SHP77 (cell line): ENCODE measurements around the gene FBLN2.
"Not testable (repeated sequence)": the region's sequence is repeated elsewhere in the genome, so short reads cannot be mapped to it uniquely, and the experiment has no call there.

Source experiments
- DNase-seq, 2 experiments: peaks; one replicate each; lab custom pipeline; 2025; lab: John Stamatoyannopoulos, UW

Gene FBLN2

GRCh38 chr3:13549623-13550422 is 898 bp downstream of the FBLN2 start:
- DNase-seq = no peak

- DNase-seq = no peak
Observed at GRCh38 chr3:13550423-13550690, 1.4 kb downstream of the FBLN2 start.

GRCh38 chr3:13550791-13551360 is 2.0 kb downstream of the FBLN2 start:
- no peak for DNase-seq

- DNase-seq = no peak
Observed at GRCh38 chr3:13552857-13553652, 4.1 kb downstream of the FBLN2 start.

GRCh38 chr3:13553686-13554085 is 4.8 kb downstream of the FBLN2 start:
- DNase-seq = no peak

GRCh38 chr3:13555753-13556152 is 6.8 kb downstream of the FBLN2 start:
- DNase-seq = no peak

GRCh38 chr3:13556207-13556606 is 7.3 kb downstream of the FBLN2 start:
- no peak for DNase-seq

- no peak for DNase-seq
Observed at GRCh38 chr3:13556917-13557316, 8.0 kb downstream of the FBLN2 start.

- no peak for DNase-seq
Observed at GRCh38 chr3:13557417-13557816, 8.5 kb downstream of the FBLN2 start.

GRCh38 chr3:13557926-13558325 is 9.0 kb downstream of the FBLN2 start:
- no peak for DNase-seq

- no peak for DNase-seq
Observed at GRCh38 chr3:13558651-13559050, 9.7 kb downstream of the FBLN2 start.

- no peak for DNase-seq
Observed at GRCh38 chr3:13559764-13560525, 11.0 kb downstream of the FBLN2 start.

GRCh38 chr3:13561376-13561775 is 12.5 kb downstream of the FBLN2 start:
- DNase-seq = no peak

- DNase-seq = no peak
Observed at GRCh38 chr3:13561967-13562366, 13.0 kb downstream of the FBLN2 start.

- not testable (repeated sequence) for DNase-seq
Observed at GRCh38 chr3:13562421-13562820, 13.5 kb downstream of the FBLN2 start.

GRCh38 chr3:13563321-13563720 is 14.4 kb downstream of the FBLN2 start:
- DNase-seq = no peak

- DNase-seq = no peak
Observed at GRCh38 chr3:13563911-13564310, 15.0 kb downstream of the FBLN2 start.

GRCh38 chr3:13564751-13565560 is 16.0 kb downstream of the FBLN2 start:
- no peak for DNase-seq

- DNase-seq = no peak
Observed at GRCh38 chr3:13565581-13566452, 16.9 kb downstream of the FBLN2 start.

- DNase-seq = no peak
Observed at GRCh38 chr3:13566453-13566748, 17.5 kb downstream of the FBLN2 start.

- no peak for DNase-seq
Observed at GRCh38 chr3:13566769-13567310, 17.9 kb downstream of the FBLN2 start.
